Measurements from ENCODE around the gene SMIM7.

DNA sequence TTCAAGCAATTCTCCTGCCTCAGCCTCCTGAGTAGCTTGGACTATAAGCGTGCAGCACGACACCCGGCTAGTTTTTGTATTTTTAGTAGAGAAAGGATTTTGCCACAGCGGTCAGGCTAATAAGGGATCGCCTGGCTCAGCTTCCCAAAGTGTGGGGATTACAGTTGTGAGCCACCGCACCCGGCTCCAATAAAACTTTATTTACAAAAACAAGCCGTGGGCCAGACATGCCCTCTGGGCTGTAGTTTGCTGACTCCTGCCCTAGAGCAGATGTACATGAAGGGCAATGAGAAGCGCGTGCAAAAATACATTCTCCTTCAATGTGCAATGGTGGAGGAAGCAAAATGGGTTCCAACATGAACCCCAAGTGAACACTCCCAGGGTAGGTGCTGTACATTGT, 18.2 kb downstream of the SMIM7 start:
- TF ChIP-seq, protein P1, sequence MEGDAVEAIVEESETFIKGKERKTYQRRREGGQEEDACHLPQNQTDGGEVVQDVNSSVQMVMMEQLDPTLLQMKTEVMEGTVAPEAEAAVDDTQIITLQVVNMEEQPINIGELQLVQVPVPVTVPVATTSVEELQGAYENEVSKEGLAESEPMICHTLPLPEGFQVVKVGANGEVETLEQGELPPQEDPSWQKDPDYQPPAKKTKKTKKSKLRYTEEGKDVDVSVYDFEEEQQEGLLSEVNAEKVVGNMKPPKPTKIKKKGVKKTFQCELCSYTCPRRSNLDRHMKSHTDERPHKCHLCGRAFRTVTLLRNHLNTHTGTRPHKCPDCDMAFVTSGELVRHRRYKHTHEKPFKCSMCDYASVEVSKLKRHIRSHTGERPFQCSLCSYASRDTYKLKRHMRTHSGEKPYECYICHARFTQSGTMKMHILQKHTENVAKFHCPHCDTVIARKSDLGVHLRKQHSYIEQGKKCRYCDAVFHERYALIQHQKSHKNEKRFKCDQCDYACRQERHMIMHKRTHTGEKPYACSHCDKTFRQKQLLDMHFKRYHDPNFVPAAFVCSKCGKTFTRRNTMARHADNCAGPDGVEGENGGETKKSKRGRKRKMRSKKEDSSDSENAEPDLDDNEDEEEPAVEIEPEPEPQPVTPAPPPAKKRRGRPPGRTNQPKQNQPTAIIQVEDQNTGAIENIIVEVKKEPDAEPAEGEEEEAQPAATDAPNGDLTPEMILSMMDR (IDR thresholded peaks at IDR 0.05) = no peak
- TF ChIP-seq POLR2AphosphoS5 (IDR thresholded peaks at IDR 0.05) = no peak
- TF ChIP-seq EP300 (IDR thresholded peaks at IDR 0.05) = no peak
- TF ChIP-seq POLR2A (IDR thresholded peaks at IDR 0.05) = no peak
